NCI-H2029 treated with DMSO at 0.1 percent for 48 hours (cell line): Measurements from ENCODE around the gene FKBP14.
"Not testable (repeated sequence)": the region's sequence is repeated elsewhere in the genome, so short reads cannot be mapped to it uniquely, and the experiment has no call there.

ENCODE experiments used
- DNase-seq: peaks from one replicate; lab custom pipeline; 2025; lab: John Stamatoyannopoulos, UW

The FKBP14 gene

GRCh38 chr7:30026229-30027064 lies at the start of gene FKBP14:
Gene FKBP14 (minus strand): TSS chr7:30026702. CDS start chr7:30026508, 194 bp downstream.
- DNase-seq, result peak; percentile 89

- DNase-seq, result peak; percentile 10
Measured at GRCh38 chr7:30074422-30075030, 48.0 kb upstream of the FKBP14 start.

DNA sequence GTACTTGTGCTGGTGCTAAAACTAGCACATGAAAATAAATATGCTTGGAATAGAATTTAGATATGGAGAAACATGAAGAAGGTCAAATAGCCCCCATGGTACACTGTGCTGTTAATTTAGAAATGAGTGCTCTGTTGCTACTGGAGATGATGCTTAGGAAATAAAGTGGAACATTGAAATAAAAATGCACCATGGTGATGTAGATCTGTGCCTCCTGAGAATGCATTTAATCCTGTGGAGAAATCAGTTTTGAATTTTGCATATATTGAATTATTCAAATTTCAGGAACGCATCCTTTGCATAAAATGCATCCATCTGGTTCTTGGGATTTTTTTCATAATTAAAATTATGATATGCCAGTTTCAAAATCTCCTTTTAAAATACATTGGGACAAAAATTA lies 46.2 kb upstream of the FKBP14 start:
- no peak for DNase-seq

GRCh38 chr7:30070052-30070451 lies 43.5 kb upstream of the FKBP14 start:
- peak; percentile 21 for DNase-seq

GRCh38 chr7:30069096-30069867 lies 42.8 kb upstream of the FKBP14 start:
- no peak for DNase-seq

- DNase-seq, result no peak
Measured at GRCh38 chr7:30068117-30068516, 41.6 kb upstream of the FKBP14 start.

- DNase-seq, result no peak
Measured at GRCh38 chr7:30066687-30067086, 40.2 kb upstream of the FKBP14 start.

- DNase-seq, result no peak
Measured at GRCh38 chr7:30065746-30066145, 39.2 kb upstream of the FKBP14 start.

- DNase-seq, result peak; percentile 21
Measured at GRCh38 chr7:30062587-30062986, 36.1 kb upstream of the FKBP14 start.

- DNase-seq, result not testable (repeated sequence)
Measured at GRCh38 chr7:30061786-30062185, 35.3 kb upstream of the FKBP14 start.

- no peak for DNase-seq
Measured at GRCh38 chr7:30057741-30058140, 31.2 kb upstream of the FKBP14 start.

DNA sequence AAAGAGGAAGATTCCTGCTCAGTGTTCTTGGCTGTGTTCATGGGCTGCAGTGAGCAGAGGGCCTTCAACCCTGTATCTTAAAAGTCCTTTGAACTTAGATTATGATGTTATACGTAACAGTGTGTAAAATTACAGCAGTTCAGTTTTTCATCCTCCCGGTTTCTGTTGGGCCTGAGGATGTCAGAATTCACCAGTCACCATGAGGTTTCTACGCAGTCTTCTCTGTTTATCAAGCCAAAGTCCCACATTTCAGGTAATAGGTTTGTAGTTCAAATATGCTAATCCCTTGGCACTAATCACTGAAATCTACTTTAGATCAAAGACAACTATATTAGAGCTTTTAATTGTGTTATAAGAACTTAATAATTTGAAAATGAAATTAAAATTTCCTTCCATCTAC lies 26.6 kb upstream of the FKBP14 start:
- DNase-seq, result no peak

- DNase-seq, result no peak
Measured at GRCh38 chr7:30049173-30049572, 22.7 kb upstream of the FKBP14 start.

DNA sequence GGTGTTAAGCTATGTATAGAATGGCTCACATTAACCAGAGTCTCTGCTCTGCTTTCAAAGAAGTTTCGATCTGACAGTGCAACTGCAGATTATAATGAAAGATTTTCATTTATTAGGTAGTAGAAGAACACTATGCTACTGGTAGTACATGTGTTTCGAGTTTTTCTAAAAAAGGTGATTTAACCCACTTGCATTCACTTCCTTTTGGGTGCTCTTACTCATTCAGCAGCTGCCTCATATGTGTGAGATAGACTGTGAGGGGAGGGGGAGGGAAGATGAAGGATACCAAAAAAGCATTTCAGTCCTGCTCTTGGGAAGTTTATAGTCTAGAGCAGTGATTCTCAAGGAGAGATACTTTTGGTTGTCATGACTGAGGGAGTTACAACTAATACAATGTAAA lies 22.1 kb upstream of the FKBP14 start:
- no peak for DNase-seq

DNA sequence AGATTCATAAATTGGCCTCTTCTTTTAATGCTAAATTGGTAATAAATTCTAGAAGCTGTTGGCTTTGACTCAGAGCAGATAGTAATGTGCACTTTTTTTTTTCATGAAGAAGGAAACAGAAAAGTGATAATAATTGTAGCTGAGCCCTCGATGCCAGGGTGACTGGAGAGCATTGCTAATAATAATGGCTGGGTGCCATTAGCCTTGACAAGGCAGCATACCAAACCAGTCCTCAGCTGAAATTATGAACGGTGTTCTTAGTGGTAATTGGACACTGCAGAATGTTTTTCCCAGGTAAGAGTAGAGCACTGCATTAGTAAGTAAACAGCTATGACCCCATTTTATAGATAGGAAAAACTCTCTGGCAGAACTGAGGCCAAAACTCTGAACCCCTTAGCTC lies 20.6 kb upstream of the FKBP14 start:
- DNase-seq, result peak; percentile 10

GRCh38 chr7:30046127-30046770 lies 19.7 kb upstream of the FKBP14 start:
- DNase-seq, result no peak

- DNase-seq, result no peak
Measured at GRCh38 chr7:30041526-30042269, 15.2 kb upstream of the FKBP14 start.

- DNase-seq, result no peak
Measured at GRCh38 chr7:30040938-30041337, 14.4 kb upstream of the FKBP14 start.

- DNase-seq, result no peak
Measured at GRCh38 chr7:30038196-30038980, 11.9 kb upstream of the FKBP14 start.

DNA sequence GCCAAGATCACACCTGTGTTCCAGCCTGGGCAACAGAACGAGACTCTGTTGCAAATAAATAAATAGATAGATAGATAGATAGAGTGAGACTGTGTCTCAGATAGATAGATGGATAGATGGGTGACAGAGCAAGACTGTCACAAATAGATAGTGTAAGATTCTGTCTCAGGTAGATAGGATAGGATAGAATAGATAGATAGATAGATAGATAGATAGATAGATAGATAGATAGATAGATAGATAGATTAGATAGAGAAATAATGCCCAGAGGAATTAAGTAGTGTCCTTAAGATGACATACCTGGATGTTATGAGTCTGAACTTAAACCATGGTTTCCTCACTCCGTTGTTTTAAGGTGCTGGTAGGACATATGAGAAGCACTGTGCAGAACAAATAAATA lies 9.7 kb upstream of the FKBP14 start:
- no peak for DNase-seq

GRCh38 chr7:30034501-30034900 lies 8.0 kb upstream of the FKBP14 start:
- no peak for DNase-seq
